Ovary (tissue), 9 donors: ENCODE measurements around the gene DAP3. TPM values are rescaled to one million over a fixed set of nuclear protein-coding genes. Genes with fewer than 3 reads are reported as not detected.
"Not testable (repeated sequence)": the region's sequence is repeated elsewhere in the genome, so short reads cannot be mapped to it uniquely, and the experiment has no call there.

ENCODE experiments used
- DNase-seq, 5 donors: peaks; one replicate each; pipeline ENCODE4 v3.0.0-alpha.2; 2019 to 2020
- H3K27ac ChIP-seq, 2 donors: fragments of 200-600 bp; one replicate each; pipeline versions ENCODE4 v1.5.1 to v1.8.0; 2019 to 2022
- H3K27me3 ChIP-seq: fragments of 200-600 bp; one replicate; pipeline ENCODE4 v1.8.0; 2022
- H3K36me3 ChIP-seq: fragments of 200-600 bp; sonication (generic); one replicate; pipeline ENCODE4 v1.5.1; 2019
- H3K4me1 ChIP-seq: one replicate; pipeline ENCODE4 v1.8.1; 2013; ENCODE audit warnings: mild to moderate bottlenecking, moderate library complexity; ENCODE audit not compliant: insufficient read depth
- H3K4me3 ChIP-seq: fragments of 200-600 bp; sonication (generic); one replicate; pipeline ENCODE4 v1.5.1; 2017
- H3K9me3 ChIP-seq, 2 donors: fragments of 200-600 bp in 1 of 2; sonication (generic) in 1 of 2; one replicate each; pipeline versions ENCODE4 v1.5.1 to v1.8.1; 2013 to 2019; ENCODE audit warnings: mild to moderate bottlenecking in 1 of 2, moderate library complexity in 1 of 2
- EP300 ChIP-seq: sonication (generic); formaldehyde crosslinking; IDR thresholded peaks from one replicate; pipeline ENCODE4 v1.6.1; 2017; ENCODE audit warnings: antibody characterized with exemption
- POLR2A ChIP-seq: fragments of 450-650 bp; IDR thresholded peaks from one replicate; pipeline ENCODE4 v1.6.1; 2017; ENCODE audit warnings: antibody characterized with exemption, mild to moderate bottlenecking, moderate library complexity
- WGBS, 3 donors: extraction: QIAGEN DNeasy Blood & Tissue Kit in 1 of 3; methylation state at CpG; one replicate each; pipeline versions ENCODE4 v1.1.5 to v1.1.7; 2013 to 2017; 5-methylcytosine and 5-hydroxymethylcytosine counted together
- intact Hi-C, 4 donors: fragments of 100-400 bp; cut with DNase I; formaldehyde crosslinking; loops; one replicate each; pipeline versions ENCODE4 v1.11.0 to v1.15.1; 2022 to 2023
- polyA plus RNA-seq, 2 donors: library from polyadenylated mRNA; stranded (reverse); fragments of 200-250 nt in 1 of 2; fragments of 350-450 nt in 1 of 2; fragmentation: Illumina TruSeq in 1 of 2; extraction: RNeasy Lipid Tissue Mini Kit (QIAGEN cat#74804) in 1 of 2; gene quantifications; one replicate each; pipeline ENCODE4 v1.2.3, GENCODE V29; 2013 to 2014
- total RNA-seq, 7 donors: library from RNA; depleted of rRNA in 2 of 7; stranded (reverse); fragments of >200 nt in 2 of 7; fragmentation: NEBNext Ultra II Directional in 3 of 7; extraction: Animal tissue kit (Norgen Biotek cat#: 25700) in 3 of 7; gene quantifications; one replicate each; pipeline versions ENCODE4 v1.1.0 to v1.2.4, GENCODE V29; 2016 to 2023
- TF ChIP-seq, protein P1 (sequence below), 3 donors: fragments of 450-650 bp in 2 of 3; fragments of 200-600 bp in 1 of 3; IDR thresholded peaks; one replicate each; pipeline versions ENCODE4 v1.5.1 to v1.8.0; 2016 to 2022; ENCODE audit warnings: antibody characterized with exemption in 3 of 3, mild to moderate bottlenecking in 1 of 3
- donor health status: DM: no; HTN: no; CAD: no; lungs with moderate emphysema.
- donor health status: DM: no; HTN: no; CAD: no.
- donor health status: Bipolar disorder and iron deficiency.
- donor health status: DM: yes; HTN: yes; CAD: no.
- donor health status: DM: no; HTN: no; CAD: no.
- donor health status: DM: yes; HTN: yes; CAD: no.

Gene DAP3
- total and polyA plus RNA-seq, 9 donors: 43.7 to 140 (median 61.4) TPM

- Histone ChIP-seq H3K9me3 (no peaks in the 10 kb centered on the region), H3K4me1 (no peaks in the 10 kb centered on the region), H3K27me3 (no peaks in the 10 kb centered on the region), H3K27ac (no peak overlapping the region), H3K36me3 (no peaks in the 10 kb centered on the region), H3K4me3 (no peak overlapping the region)
- 93 to 96% (median 94%) methylated on average over 13 of the region's 13 CpGs for WGBS, 3 donors
- no peak for DNase-seq
- intact Hi-C loops: no loop called here
- no peak for TF ChIP-seq POLR2A
- TF ChIP-seq, protein P1, sequence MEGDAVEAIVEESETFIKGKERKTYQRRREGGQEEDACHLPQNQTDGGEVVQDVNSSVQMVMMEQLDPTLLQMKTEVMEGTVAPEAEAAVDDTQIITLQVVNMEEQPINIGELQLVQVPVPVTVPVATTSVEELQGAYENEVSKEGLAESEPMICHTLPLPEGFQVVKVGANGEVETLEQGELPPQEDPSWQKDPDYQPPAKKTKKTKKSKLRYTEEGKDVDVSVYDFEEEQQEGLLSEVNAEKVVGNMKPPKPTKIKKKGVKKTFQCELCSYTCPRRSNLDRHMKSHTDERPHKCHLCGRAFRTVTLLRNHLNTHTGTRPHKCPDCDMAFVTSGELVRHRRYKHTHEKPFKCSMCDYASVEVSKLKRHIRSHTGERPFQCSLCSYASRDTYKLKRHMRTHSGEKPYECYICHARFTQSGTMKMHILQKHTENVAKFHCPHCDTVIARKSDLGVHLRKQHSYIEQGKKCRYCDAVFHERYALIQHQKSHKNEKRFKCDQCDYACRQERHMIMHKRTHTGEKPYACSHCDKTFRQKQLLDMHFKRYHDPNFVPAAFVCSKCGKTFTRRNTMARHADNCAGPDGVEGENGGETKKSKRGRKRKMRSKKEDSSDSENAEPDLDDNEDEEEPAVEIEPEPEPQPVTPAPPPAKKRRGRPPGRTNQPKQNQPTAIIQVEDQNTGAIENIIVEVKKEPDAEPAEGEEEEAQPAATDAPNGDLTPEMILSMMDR (IDR thresholded peaks at IDR 0.05): no peak
- no peak for TF ChIP-seq EP300
Measured at GRCh38 chr1:155698382-155699038, 9.6 kb downstream of the DAP3 start.

- 71 to 76% (median 75%) methylated on average over 4 of the region's 4 CpGs for WGBS, 3 donors
- H3K9me3 ChIP-seq, H3K4me3 ChIP-seq, H3K36me3 ChIP-seq, H3K27me3 ChIP-seq, DNase-seq, H3K27ac ChIP-seq, intact Hi-C loops, H3K4me1 ChIP-seq: not testable (repeated sequence)
Measured at GRCh38 chr1:155699062-155699461, 10.2 kb downstream of the DAP3 start.

DNA sequence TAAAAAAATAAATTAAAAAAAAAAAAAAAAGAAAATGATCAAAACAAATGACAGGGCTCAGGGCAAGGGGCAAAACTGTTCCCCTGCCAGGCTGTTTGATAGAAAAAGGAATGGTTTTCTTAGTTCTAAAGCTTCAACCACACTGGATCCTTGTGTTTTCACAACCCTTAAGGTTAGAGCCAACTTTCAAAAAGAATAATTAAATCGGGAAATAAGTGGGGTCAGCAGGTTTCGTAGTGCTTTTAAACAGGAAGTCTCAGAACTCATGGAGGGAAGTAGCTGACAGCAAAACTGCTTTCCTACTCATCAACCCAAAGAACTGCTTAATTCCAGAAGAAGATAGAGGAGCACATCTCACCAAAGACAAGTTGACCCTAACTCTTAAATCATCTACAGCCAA, 12.8 kb downstream of the DAP3 start:
- H3K4me3 ChIP-seq, intact Hi-C loops, H3K36me3 ChIP-seq, H3K9me3 ChIP-seq, H3K27ac ChIP-seq, H3K4me1 ChIP-seq, DNase-seq, H3K27me3 ChIP-seq: not testable (repeated sequence)
- WGBS, 3 donors: 70 to 86% (median 77%) methylated on average over 2 of the region's 2 CpGs

DNA sequence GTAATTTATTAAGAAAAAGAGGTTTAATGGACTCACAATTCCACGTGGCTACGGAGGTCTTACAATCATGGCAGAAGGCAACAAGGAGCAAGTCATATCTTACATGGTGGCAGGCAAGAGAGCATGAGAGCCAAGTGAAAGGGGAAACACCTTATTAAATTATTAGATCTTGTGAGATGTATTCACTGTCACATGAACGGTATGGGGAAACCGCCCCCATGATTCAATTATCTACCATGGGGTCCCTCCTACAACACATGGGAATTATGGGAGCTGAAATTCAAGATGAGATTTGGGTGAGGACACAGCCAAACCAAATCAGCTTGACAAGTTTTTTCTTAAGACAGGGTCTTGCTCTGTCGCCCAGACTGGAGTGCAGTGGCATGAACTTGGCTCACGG, 14.3 kb downstream of the DAP3 start:
- Histone ChIP-seq H3K36me3 (no peaks in the 10 kb centered on the region), H3K4me3 (no peak overlapping the region), H3K27ac (no peak overlapping the region), H3K4me1 (no peaks in the 10 kb centered on the region), H3K27me3 (no peaks in the 10 kb centered on the region), H3K9me3 (no peaks in the 10 kb centered on the region)
- intact Hi-C loops: no loop called here
- no peak for TF ChIP-seq POLR2A
- TF ChIP-seq EP300: no peak
- TF ChIP-seq, protein P1 (IDR thresholded peaks at IDR 0.05): no peak
- DNase-seq: no peak
- 87 to 91% (median 90%) methylated on average over 6 of the region's 6 CpGs for WGBS, 3 donors

DNA sequence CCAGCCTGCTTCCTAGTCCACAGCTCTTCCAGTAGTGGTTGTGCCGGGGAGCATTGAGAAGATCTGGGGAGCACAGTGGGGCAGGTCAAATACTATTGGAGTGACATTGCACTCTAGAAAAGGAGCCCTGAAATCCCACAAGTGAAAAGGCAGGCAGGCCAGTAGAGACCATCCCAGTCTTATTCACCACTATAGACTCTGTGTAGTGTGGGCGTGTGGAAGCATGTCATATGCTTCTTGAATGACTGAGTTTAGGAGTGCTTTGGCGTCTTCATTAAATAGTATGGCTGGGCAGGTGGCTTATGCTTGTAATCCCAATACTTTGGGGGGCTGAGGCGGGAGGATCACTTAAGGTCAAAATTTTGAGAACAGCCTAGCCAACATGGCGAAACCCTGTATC, 15.5 kb downstream of the DAP3 start:
- 91 to 95% (median 93%) methylated on average over 4 to 5 of the region's 5 CpGs for WGBS, 3 donors
- H3K4me3 ChIP-seq, H3K4me1 ChIP-seq, H3K27me3 ChIP-seq, H3K36me3 ChIP-seq, DNase-seq, H3K27ac ChIP-seq, H3K9me3 ChIP-seq, intact Hi-C loops: not testable (repeated sequence)

DNA sequence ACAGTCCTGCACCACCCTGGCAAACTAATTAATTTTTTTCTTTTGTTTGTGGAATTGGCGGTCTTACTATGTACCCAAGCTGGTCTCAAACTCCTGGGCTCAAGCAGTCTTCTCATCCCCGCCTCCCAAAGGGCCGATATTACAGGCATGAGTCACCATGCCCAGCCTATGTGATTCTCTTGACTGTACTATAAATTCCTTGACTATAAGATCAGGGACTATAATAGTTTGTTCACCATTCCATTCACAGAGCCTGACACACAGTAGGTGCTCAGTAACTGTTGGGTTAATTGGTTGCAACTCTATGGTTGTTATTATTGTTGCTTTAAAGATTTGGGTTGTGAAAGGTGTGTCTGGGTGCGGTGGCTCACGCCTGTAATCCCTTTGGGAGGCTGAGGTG, 17.2 kb downstream of the DAP3 start:
- 91 to 93% (median 91%) methylated on average over 5 of the region's 5 CpGs for WGBS, 3 donors
- H3K4me3 ChIP-seq: no peak overlapping the region
- H3K27ac ChIP-seq: no peak overlapping the region
- TF ChIP-seq EP300 (no peak), POLR2A (no peak)
- TF ChIP-seq, protein P1 (IDR thresholded peaks at IDR 0.05): no peak
- no peaks in the 10 kb centered on the region for H3K9me3 ChIP-seq
- H3K4me1 ChIP-seq: no peaks in the 10 kb centered on the region
- intact Hi-C loops: no loop called here
- H3K36me3 ChIP-seq: no peaks in the 10 kb centered on the region
- no peak for DNase-seq
- H3K27me3 ChIP-seq: no peaks in the 10 kb centered on the region
